Central memory CD8-positive, alpha-beta T cell (primary cell): ENCODE data around the gene CHST3.

Source experiments
- ATAC-seq: fragments of 150-1000 bp; cut with Tn5 transposase; replicated peaks from 2 replicates; pipeline ENCODE4 v1.10.0; 2022; ENCODE audit warnings: mild to moderate bottlenecking, moderate FRiP score, moderate number of reproducible peaks; ENCODE audit not compliant: poor library complexity, severe bottlenecking; ENCODE audit errors: extremely low read depth
- DNase-seq, 2 donors: peaks; one replicate each; pipeline ENCODE4 v3.0.0; 2021; ENCODE audit warnings: low spot score in 2 of 2
- H3K27ac Mint-ChIP-seq: one replicate; pipeline ENCODE4 v1.8.0; 2022; ENCODE audit warnings: low read depth, mild to moderate bottlenecking, moderate library complexity, mixed read lengths
- H3K27me3 Mint-ChIP-seq: one replicate; pipeline ENCODE4 v1.8.0; 2022; ENCODE audit warnings: mixed read lengths
- H3K36me3 Mint-ChIP-seq: one replicate; pipeline ENCODE4 v1.8.0; 2022; ENCODE audit warnings: mild to moderate bottlenecking, moderate library complexity, mixed read lengths; ENCODE audit not compliant: insufficient read depth
- H3K4me1 Mint-ChIP-seq: one replicate; pipeline ENCODE4 v1.8.0; 2022; ENCODE audit warnings: mixed read lengths
- H3K4me3 Mint-ChIP-seq: one replicate; pipeline ENCODE4 v1.8.0; 2022; ENCODE audit warnings: mild to moderate bottlenecking, moderate library complexity, mixed read lengths
- H3K9me3 Mint-ChIP-seq: one replicate; pipeline ENCODE4 v1.8.0; 2022; ENCODE audit warnings: mixed read lengths

Gene CHST3

DNA sequence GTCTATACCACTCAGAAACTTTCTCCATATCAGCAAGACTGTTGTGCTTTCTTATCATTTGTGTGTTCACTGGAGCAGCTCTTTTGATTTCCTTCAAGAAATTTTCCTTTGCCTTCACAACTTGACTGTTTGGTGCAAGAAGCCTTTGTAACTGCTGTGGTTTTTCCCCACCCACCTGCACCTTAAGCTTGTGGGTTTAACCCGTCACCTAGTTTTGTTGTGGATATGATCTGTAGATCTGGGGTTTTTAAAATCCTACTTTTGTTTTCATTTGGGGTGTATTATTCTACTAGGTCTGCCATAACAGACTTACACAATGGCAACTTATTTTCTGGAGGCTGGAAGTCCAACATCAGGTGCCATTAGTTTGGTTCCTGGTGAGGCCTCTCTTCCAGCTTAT lies 30.5 kb upstream of the CHST3 start:
- no peak overlapping the region for H3K27ac Mint-ChIP-seq
- H3K4me1 Mint-ChIP-seq: no peaks in the 10 kb centered on the region
- peaks cover 49% of the 10 kb centered on the region for H3K27me3 Mint-ChIP-seq
- DNase-seq (no peak), ATAC-seq (no peak)
- H3K9me3 Mint-ChIP-seq: peaks cover 6% of the 10 kb centered on the region
- no peak overlapping the region for H3K4me3 Mint-ChIP-seq
- H3K36me3 Mint-ChIP-seq: no peaks in the 10 kb centered on the region

DNA sequence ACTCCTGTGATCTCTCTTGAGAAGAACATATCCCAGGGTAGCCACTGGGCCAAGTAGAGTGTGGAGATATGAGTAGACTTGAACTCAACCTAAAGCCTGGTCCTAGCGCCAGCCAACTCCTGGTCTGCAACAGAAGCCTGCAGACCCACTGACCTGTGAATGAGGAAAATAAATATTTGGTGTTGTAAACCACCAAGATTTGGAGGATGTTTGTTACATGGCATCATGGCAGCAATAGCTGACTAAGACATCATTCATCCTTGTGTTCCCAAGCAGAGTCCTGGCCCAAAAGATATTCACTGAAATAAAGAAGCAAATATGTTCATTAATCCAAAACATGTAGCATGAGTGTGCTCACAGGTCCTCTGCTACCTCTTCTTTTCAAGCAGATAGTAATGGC lies 26.0 kb upstream of the CHST3 start:
- H3K36me3 Mint-ChIP-seq: no peaks in the 10 kb centered on the region
- no peak overlapping the region for H3K4me3 Mint-ChIP-seq
- H3K4me1 Mint-ChIP-seq: no peaks in the 10 kb centered on the region
- DNase-seq (no peak), ATAC-seq (no peak)
- H3K27me3 Mint-ChIP-seq: peaks cover 64% of the 10 kb centered on the region
- no peak overlapping the region for H3K27ac Mint-ChIP-seq
- H3K9me3 Mint-ChIP-seq: peaks cover 12% of the 10 kb centered on the region

DNA sequence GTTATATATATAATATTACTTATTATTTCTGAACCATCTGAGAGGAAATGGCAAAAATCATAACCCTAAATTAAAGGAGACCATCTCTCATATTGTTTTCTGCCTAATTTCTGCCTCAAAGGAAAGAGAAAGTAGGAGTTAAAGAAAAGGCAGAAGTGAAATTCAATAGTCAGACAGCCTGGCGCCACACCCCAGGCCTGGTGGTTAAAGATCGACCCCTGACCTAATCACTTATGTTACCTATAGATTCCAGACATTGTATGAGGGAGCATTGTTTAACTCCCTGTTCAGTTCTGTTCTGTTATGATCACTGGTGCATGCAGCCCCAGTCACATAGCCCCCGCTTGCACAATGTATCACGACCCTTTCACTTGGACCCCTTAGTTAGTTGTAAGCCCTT lies 24.9 kb upstream of the CHST3 start:
- ATAC-seq (no peak), DNase-seq (no peak)
- H3K36me3 Mint-ChIP-seq: no peaks in the 10 kb centered on the region
- H3K4me3 Mint-ChIP-seq: no peak overlapping the region
- peaks cover 64% of the 10 kb centered on the region for H3K27me3 Mint-ChIP-seq
- peaks cover 12% of the 10 kb centered on the region for H3K9me3 Mint-ChIP-seq
- no peak overlapping the region for H3K27ac Mint-ChIP-seq
- no peaks in the 10 kb centered on the region for H3K4me1 Mint-ChIP-seq

DNA sequence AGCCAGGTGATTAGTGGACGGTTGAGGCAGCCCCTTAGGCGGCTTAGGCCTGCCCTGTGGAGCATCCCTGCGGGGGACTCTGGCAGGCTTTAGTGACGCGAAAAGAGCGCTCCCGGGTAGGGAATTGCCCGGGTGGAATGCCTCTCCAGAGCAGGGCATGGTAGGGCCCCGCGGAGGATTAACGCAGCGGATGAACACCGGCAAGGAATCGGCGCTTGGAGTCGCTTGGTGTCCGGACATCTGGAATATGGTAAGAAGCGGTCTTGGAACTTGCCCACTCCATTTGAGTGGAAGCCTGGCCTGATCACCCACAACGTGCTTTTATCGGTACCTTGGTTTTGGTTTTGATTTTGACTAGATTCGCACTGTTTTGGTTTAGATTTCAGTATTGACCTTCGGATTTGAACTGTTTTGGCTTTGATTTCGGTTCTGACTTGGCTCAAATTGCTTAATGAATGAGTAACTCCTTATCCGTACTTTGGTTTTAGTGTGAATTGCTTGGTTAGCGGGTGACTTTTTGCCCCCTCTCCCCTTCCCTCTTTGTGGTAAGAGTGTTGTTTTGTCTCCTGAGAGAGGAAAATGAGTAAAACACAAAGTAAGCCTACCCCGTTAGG lies 24.2 kb upstream of the CHST3 start:
- no peak overlapping the region for H3K4me3 Mint-ChIP-seq
- peaks cover 12% of the 10 kb centered on the region for H3K9me3 Mint-ChIP-seq
- DNase-seq: no peak
- H3K4me1 Mint-ChIP-seq: no peaks in the 10 kb centered on the region
- peaks cover 58% of the 10 kb centered on the region for H3K27me3 Mint-ChIP-seq
- H3K27ac Mint-ChIP-seq: no peak overlapping the region
- no peaks in the 10 kb centered on the region for H3K36me3 Mint-ChIP-seq
- ATAC-seq: no peak

DNA sequence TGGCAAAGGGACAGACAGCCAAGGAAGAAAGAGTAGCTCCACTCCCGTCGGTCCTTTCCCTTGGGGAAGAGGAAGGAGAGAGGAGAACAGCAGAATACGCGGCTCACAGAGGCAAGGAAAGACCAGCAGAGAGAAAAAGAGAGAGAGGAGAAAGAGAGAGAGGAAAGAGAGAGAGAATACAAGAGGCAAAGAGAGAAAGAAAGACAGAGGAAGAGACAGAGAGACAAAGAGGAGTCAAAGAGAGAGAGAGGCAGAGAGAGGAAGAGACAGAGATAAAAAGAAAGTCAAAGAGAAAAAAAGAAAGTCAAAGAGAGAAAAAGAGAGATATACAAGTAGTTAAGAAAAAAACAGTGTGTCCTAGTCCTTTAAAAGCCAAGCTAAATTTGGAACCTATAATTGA lies 23.4 kb upstream of the CHST3 start:
- H3K9me3 Mint-ChIP-seq: peaks cover 13% of the 10 kb centered on the region
- ATAC-seq (no peak), DNase-seq (no peak)
- peaks cover 51% of the 10 kb centered on the region for H3K27me3 Mint-ChIP-seq
- H3K36me3 Mint-ChIP-seq: no peaks in the 10 kb centered on the region
- no peak overlapping the region for H3K4me3 Mint-ChIP-seq
- no peak overlapping the region for H3K27ac Mint-ChIP-seq
- no peaks in the 10 kb centered on the region for H3K4me1 Mint-ChIP-seq

DNA sequence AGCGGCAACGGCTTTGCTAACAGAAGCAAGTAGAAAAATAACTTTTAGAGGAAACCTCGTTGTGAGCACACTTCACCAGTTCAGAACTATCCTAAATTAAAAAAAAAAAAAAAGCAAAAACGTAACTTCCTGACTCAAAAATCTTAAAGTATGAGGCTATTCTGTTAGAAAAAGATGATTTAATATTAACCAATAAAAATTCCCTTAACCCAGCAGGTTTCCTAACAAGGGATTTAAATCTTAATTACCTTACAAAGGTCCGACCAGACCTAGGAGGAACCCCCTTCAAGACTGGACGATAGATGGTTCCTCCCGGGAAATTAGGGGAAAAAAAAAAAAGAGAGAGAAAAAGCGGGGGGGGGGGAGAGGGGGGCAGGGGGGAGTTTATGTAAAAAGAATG lies 22.9 kb upstream of the CHST3 start:
- H3K27me3 Mint-ChIP-seq: peaks cover 50% of the 10 kb centered on the region
- no peak for DNase-seq
- ATAC-seq: no peak
- no peaks in the 10 kb centered on the region for H3K36me3 Mint-ChIP-seq
- H3K4me1 Mint-ChIP-seq: no peaks in the 10 kb centered on the region
- no peak overlapping the region for H3K27ac Mint-ChIP-seq
- peaks cover 18% of the 10 kb centered on the region for H3K9me3 Mint-ChIP-seq
- no peak overlapping the region for H3K4me3 Mint-ChIP-seq

DNA sequence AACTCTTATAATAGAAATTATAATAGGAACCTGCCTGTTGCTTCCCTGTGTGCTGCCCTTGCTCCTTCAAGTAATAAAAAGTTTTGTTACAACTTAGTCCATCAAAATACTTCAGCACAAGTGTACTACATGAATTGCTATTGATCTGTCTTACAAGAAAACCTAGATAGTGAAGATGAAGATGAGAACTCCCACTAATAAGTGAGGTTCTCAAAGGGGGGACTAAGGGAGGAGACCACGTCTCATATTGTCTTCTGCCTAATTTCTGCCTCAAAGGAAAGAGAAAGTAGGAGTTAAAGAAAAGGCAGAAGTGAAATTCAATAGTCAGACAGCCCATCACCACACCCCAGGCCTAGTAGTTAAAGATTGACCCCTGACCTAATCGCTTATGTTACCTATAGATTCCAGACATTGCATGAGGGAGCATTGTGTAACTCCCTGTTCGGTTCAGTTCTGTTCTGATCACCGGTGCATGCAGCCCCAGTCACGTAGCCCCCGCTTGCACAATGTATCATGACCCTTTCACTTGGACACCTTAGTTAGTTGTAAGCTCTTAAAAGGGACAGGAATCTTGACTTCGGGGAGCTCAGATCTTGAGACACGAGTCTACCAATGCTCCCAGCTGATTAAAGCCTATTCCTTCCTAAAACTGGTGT lies 18.2 kb upstream of the CHST3 start:
- no peak for DNase-seq

DNA sequence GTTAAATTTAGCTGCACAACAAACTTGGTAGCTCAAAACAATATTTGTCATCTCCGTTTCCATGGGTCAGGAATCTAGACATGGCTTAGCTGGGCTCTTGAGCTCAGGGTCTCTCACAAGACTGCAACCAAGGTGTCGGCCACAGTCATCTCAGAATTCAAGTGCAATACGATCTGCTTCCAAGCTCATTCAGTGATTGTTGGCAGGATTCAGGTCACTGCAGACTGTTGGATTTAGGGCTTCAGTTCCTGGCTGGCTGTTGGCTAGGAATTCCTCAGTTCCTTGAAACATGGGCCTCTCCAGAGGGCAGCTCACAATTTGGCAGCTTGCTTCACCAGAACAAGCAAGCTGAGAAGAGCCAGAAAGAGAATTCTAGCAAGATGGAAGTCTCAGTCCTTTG lies 17.5 kb upstream of the CHST3 start:
- H3K4me3 Mint-ChIP-seq: no peak overlapping the region
- no peak overlapping the region for H3K27ac Mint-ChIP-seq
- ATAC-seq: no peak
- H3K36me3 Mint-ChIP-seq: no peaks in the 10 kb centered on the region
- H3K9me3 Mint-ChIP-seq: peaks cover 16% of the 10 kb centered on the region
- no peak for DNase-seq
- no peaks in the 10 kb centered on the region for H3K4me1 Mint-ChIP-seq
- peaks cover 9% of the 10 kb centered on the region for H3K27me3 Mint-ChIP-seq

More for the DNA sequence above, 18.2 kb upstream of the CHST3 start:
- no peak overlapping the region for H3K4me3 Mint-ChIP-seq
- no peaks in the 10 kb centered on the region for H3K4me1 Mint-ChIP-seq
- H3K36me3 Mint-ChIP-seq: no peaks in the 10 kb centered on the region
- peaks cover 14% of the 10 kb centered on the region for H3K27me3 Mint-ChIP-seq
- H3K27ac Mint-ChIP-seq: no peak overlapping the region
- no peak for ATAC-seq
- peaks cover 16% of the 10 kb centered on the region for H3K9me3 Mint-ChIP-seq

DNA sequence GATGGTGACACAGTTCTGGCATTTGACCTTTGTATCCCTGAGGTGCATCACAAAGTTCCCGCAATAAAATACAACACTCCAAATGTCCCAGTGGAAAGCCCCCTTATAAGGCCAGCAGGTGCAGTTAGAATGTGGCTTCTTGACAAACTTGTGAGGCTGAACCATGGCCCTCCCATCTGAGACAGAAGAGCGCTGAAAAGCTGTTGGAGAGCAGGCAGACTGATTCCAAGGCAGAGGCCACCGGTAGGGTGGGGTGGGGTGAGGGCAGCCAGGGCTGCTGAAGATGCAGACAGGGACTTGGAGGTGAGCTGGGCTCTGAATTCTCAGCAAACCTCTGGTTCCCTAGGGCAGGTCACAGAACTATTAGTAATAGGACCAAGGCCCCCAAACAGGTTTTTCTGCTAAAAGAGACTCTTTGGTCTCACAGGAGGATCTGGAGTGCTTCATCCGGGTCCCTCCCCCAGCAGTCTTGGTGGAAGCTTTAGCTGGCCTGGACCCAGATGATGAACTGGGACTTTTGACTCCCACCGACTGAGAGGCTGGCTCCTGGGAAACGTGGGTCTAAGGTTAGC lies 15.6 kb upstream of the CHST3 start:
- Mint-ChIP-seq H3K4me1 (no peaks in the 10 kb centered on the region), H3K9me3 (peaks cover 11% of the 10 kb centered on the region), H3K36me3 (no peaks in the 10 kb centered on the region), H3K27ac (no peak overlapping the region), H3K27me3 (no peaks in the 10 kb centered on the region), H3K4me3 (no peak overlapping the region)
- DNase-seq: no peak
- no peak for ATAC-seq

DNA sequence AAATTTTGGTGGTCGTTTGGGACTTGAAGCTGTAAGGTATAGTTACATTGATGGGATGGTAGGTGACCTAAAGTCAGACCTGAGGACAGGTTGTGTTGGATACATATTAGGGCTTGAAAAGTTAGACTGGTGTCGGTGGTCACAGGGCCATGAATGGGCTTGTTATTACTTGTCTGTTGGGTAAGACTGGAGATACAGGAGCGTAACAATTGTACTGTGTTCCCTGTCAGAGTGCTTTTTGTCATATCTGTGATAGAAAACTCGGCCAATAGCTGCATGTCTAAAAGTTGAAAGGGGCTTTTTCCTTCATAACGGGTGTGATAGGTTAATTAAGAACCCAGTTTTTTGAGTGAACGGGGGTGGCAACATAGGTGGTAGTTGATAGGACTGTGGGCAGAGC lies 13.5 kb upstream of the CHST3 start:
- Mint-ChIP-seq H3K4me1 (no peaks in the 10 kb centered on the region), H3K9me3 (peaks cover 20% of the 10 kb centered on the region), H3K27me3 (no peaks in the 10 kb centered on the region), H3K27ac (no peak overlapping the region), H3K4me3 (no peak overlapping the region), H3K36me3 (no peaks in the 10 kb centered on the region)
- DNase-seq (no peak), ATAC-seq (no peak)

DNA sequence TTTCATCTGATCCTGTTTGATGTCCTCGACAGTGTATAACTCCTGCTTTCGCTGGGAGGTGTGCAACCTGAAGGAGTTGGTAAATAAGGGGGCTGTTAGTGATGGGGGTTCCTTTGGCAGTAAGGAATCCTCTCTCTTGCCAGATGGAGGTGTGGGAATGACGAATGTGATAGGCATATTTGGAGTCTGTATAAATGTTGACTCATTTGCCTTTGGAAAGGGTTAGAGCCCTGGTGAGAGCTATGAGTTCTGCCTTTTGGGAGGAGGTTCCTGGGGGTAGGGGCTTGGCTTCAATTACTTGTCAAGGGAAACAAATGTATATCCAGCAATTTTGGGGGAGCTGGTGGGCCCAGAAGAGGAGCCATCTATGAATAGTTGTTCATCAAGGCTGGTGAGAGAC lies 11.4 kb upstream of the CHST3 start:
- Mint-ChIP-seq H3K27me3 (peaks cover 9% of the 10 kb centered on the region), H3K27ac (no peak overlapping the region), H3K4me3 (no peak overlapping the region), H3K4me1 (no peaks in the 10 kb centered on the region), H3K36me3 (no peaks in the 10 kb centered on the region), H3K9me3 (peaks cover 15% of the 10 kb centered on the region)
- no peak for DNase-seq
- ATAC-seq: no peak

DNA sequence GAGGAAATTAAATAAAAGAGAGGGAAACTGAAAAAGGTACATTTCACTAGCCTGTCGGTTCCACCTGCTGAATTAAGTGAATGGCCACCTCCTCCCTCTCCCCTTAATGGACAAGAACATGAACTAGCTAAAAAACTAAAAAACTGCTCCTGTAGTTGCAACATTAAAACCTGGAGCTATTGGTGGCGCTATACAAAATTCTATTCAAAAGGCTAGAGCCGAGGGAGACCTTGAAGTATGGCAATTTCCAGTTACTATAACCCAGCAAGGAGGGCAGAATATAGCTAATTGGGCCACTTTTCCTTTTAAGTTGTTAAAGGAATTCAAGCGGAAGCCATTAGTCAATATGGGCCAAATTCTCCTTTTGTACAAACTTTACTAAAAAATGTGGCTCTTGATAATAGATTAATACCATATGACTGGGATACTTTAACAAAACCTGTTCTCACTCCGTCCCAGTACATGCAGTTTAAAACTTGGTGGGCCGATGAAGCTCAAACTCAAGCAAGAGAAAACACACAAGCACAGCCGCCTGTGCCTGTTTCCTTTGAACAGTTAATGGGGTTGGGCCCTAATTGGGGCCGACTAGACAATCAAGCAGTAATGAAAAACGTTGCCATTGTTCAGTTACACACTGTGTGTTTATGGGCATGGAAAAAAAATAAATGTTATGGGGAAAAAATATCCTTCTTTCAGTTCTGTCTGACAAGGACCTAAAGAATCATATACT lies 6.5 kb upstream of the CHST3 start:
- no peak overlapping the region for H3K27ac Mint-ChIP-seq
- peaks cover 11% of the 10 kb centered on the region for H3K9me3 Mint-ChIP-seq
- no peaks in the 10 kb centered on the region for H3K36me3 Mint-ChIP-seq
- peaks cover 35% of the 10 kb centered on the region for H3K27me3 Mint-ChIP-seq
- no peak for ATAC-seq
- H3K4me1 Mint-ChIP-seq: no peaks in the 10 kb centered on the region
- DNase-seq: no peak
- no peak overlapping the region for H3K4me3 Mint-ChIP-seq

DNA sequence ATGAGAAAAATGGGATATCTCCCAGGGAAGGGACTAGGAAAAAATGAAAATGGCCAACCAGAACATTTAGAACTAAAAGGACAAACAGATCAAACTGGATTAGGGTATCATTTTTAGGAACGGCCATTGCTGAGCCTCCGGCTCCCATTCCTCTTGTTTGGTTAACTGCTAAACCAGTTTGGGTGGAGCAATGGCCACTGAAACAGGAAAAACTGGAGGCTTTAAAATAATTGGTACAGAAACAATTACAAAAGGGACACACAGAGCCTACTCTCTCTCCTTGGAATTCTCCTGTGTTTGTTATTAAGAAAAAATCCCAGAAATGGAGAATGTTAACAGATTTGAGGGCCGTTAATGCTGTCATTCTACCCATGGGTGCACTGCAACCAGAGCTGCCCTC lies 4.7 kb upstream of the CHST3 start:
- H3K9me3 Mint-ChIP-seq: peaks cover 9% of the 10 kb centered on the region
- H3K4me3 Mint-ChIP-seq: no peak overlapping the region
- no peak for DNase-seq
- H3K27ac Mint-ChIP-seq: no peak overlapping the region
- no peaks in the 10 kb centered on the region for H3K36me3 Mint-ChIP-seq
- no peaks in the 10 kb centered on the region for H3K4me1 Mint-ChIP-seq
- ATAC-seq: no peak
- H3K27me3 Mint-ChIP-seq: peaks cover 44% of the 10 kb centered on the region
